B cell (primary cell): ENCODE results near the gene ESRP2. TPM values are rescaled to one million over a fixed set of nuclear protein-coding genes. Genes with fewer than 3 reads are reported as not detected.
A peak's percentile ranks its signal among the peaks of the same experiment; 100 is the strongest.

ENCODE experiments used
- ATAC-seq: fragments of 200-7000 bp; cut with Tn5 transposase; one replicate; pipeline ENCODE4 v1.10.0; 2021; ENCODE audit warnings: low read depth, mild to moderate bottlenecking, moderate number of reproducible peaks, moderate library complexity
- CTCF ChIA-PET: fragments of 350-600 bp; sonication (Branson Sonifier 250); formaldehyde crosslinking; loops from one replicate; lab custom pipeline; 2021; ENCODE audit warnings: antibody characterized with exemption, inconsistent platforms; lab: Charles Lee
- POLR2A ChIA-PET: fragments of 350-600 bp; sonication (Branson Sonifier 250); formaldehyde crosslinking; loops from one replicate; lab custom pipeline; 2021; ENCODE audit warnings: antibody characterized with exemption; lab: Charles Lee
- DNase-seq: peaks from one replicate; pipeline ENCODE4 v3.0.0; 2013
- H2AFZ ChIP-seq: 2 replicates; pipeline ENCODE4 v1.6.1; 2012; ENCODE audit warnings: mild to moderate bottlenecking, low read depth, low read length; ENCODE audit not compliant: insufficient read depth, poor library complexity, severe bottlenecking
- H3K27ac ChIP-seq, 2 donors: 1 replicate in 1 of 2; 2 replicates in 1 of 2; pipeline ENCODE4 v1.5.1; 2012 to 2013; ENCODE audit warnings: low read length in 2 of 2, mild to moderate bottlenecking in 2 of 2, moderate library complexity in 1 of 2
- H3K27me3 ChIP-seq, 4 experiments: fragments of 200-600 bp in 1 of 4; sonication (generic) in 1 of 4; replicated peaks in 1 of 4; 1 replicate in 2 of 4; 2 replicates in 2 of 4; pipeline versions ENCODE4 v1.6.1 to v1.7.0; 2013 to 2016; ENCODE audit warnings: low read length in 3 of 4, mild to moderate bottlenecking in 2 of 4, mixed read lengths in 1 of 4, moderate library complexity in 1 of 4; ENCODE audit not compliant: insufficient read depth in 4 of 4, control insufficient read depth in 3 of 4; ENCODE audit errors: control extremely low read depth in 1 of 4
- H3K36me3 ChIP-seq, 2 experiments: replicated peaks in 1 of 2; 1 replicate in 1 of 2; 2 replicates in 1 of 2; pipeline versions ENCODE4 v1.6.1 to v1.7.1; 2013; ENCODE audit warnings: low read length in 1 of 2; ENCODE audit not compliant: insufficient read depth in 2 of 2, control insufficient read depth in 1 of 2; ENCODE audit errors: control extremely low read depth in 1 of 2, extremely low read depth in 1 of 2
- H3K4me1 ChIP-seq, 2 donors: fragments of 200-600 bp in 1 of 2; sonication (generic) in 1 of 2; 1 replicate in 1 of 2; 2 replicates in 1 of 2; pipeline versions ENCODE4 v1.5.1 to v1.6.1; 2013 to 2017; ENCODE audit warnings: low read length in 2 of 2; ENCODE audit not compliant: control insufficient read depth in 2 of 2, insufficient read depth in 2 of 2
- H3K4me2 ChIP-seq: replicated peaks from 2 replicates; pipeline ENCODE3; 2012; ENCODE audit warnings: mild to moderate bottlenecking, low read depth, low read length; ENCODE audit not compliant: poor library complexity, severe bottlenecking
- H3K4me3 ChIP-seq, 5 experiments: fragments of 200-600 bp in 1 of 5; sonication (generic) in 1 of 5; 1 replicate in 3 of 5; 2 replicates in 2 of 5; pipeline versions ENCODE4 v1.5.1 to v1.7.0; 2011 to 2016; ENCODE audit warnings: low read length in 4 of 5, mild to moderate bottlenecking in 4 of 5, low read depth in 2 of 5, control low read depth in 1 of 5, moderate library complexity in 1 of 5; ENCODE audit not compliant: insufficient read depth in 1 of 5; ENCODE audit errors: control extremely low read depth in 1 of 5, extremely low read depth in 1 of 5
- H3K79me2 ChIP-seq: fragments of 200-600 bp; sonication (generic); one replicate; pipeline ENCODE4 v1.6.0; 2016; ENCODE audit warnings: low read length; ENCODE audit not compliant: control insufficient read depth, insufficient read depth
- H3K9ac ChIP-seq: fragments of 200-600 bp; sonication (generic); 2 replicates; pipeline ENCODE4 v1.6.1; 2017; ENCODE audit warnings: mild to moderate bottlenecking, low read length, moderate library complexity
- H3K9me3 ChIP-seq, 3 donors: one replicate each; pipeline versions ENCODE4 v1.6.1 to v1.7.1; 2013; ENCODE audit warnings: low read length in 2 of 3; ENCODE audit not compliant: control insufficient read depth in 2 of 3, insufficient read depth in 1 of 3; ENCODE audit errors: control extremely low read depth in 1 of 3
- H4K20me1 ChIP-seq: 2 replicates; pipeline ENCODE4 v1.6.0; 2012; ENCODE audit warnings: mild to moderate bottlenecking, low read length; ENCODE audit not compliant: insufficient read depth, control insufficient read depth, poor library complexity, severe bottlenecking
- H3K27ac Mint-ChIP-seq: one replicate; pipeline ENCODE4 v1.8.0; 2021; ENCODE audit warnings: mixed read lengths
- H3K27me3 Mint-ChIP-seq: one replicate; pipeline ENCODE4 v1.8.0; 2021; ENCODE audit warnings: mixed read lengths
- H3K4me1 Mint-ChIP-seq: one replicate; pipeline ENCODE4 v1.8.0; 2021; ENCODE audit warnings: mixed read lengths
- H3K4me3 Mint-ChIP-seq: one replicate; pipeline ENCODE4 v1.8.0; 2021; ENCODE audit warnings: mixed read lengths
- H3K9me3 Mint-ChIP-seq: one replicate; pipeline ENCODE4 v1.8.0; 2022; ENCODE audit warnings: mixed read lengths; ENCODE audit not compliant: insufficient read depth
- EZH2 ChIP-seq: IDR thresholded peaks from 2 replicates; pipeline ENCODE4 v1.6.1; 2012; ENCODE audit warnings: borderline replicate concordance, low read depth, mild to moderate bottlenecking, moderate library complexity, low read length; ENCODE audit not compliant: insufficient read depth, poor library complexity, severe bottlenecking
- WGBS: methylation state at CpG from one replicate; pipeline ENCODE4 v1.1.5; 2013; ENCODE audit warnings: missing lambda C conversion rate; ENCODE audit not compliant: insufficient coverage; 5-methylcytosine and 5-hydroxymethylcytosine counted together
- intact Hi-C: fragments of 100-400 bp; cut with micrococcal nuclease; formaldehyde crosslinking; loops from one replicate; pipeline ENCODE4 v1.10.0; 2022
- polyA plus RNA-seq: library from polyadenylated mRNA; depleted of rRNA; stranded (reverse); fragments of >200 nt; gene quantifications from 2 replicates; pipeline ENCODE4 v1.2.3, GENCODE V29; 2012
- total RNA-seq, 2 donors: library from RNA; stranded (reverse); fragments of 120-200 nt in 1 of 2; gene quantifications; 1 replicate in 1 of 2; 2 replicates in 1 of 2; pipeline versions ENCODE4 v1.2.3 to v1.2.4, GENCODE V29; 2013 to 2022
- TF ChIP-seq, protein P1 (sequence below): fragments of 200-600 bp; IDR thresholded peaks from one replicate; pipeline ENCODE4 v1.8.0; 2022; ENCODE audit warnings: antibody characterized with exemption, mild to moderate bottlenecking

Gene ESRP2
- total and polyA plus RNA-seq, 2 donors (not counting 1 experiment from before 2014, with no cell fraction given): 0.09 TPM; not detected in 1

DNA sequence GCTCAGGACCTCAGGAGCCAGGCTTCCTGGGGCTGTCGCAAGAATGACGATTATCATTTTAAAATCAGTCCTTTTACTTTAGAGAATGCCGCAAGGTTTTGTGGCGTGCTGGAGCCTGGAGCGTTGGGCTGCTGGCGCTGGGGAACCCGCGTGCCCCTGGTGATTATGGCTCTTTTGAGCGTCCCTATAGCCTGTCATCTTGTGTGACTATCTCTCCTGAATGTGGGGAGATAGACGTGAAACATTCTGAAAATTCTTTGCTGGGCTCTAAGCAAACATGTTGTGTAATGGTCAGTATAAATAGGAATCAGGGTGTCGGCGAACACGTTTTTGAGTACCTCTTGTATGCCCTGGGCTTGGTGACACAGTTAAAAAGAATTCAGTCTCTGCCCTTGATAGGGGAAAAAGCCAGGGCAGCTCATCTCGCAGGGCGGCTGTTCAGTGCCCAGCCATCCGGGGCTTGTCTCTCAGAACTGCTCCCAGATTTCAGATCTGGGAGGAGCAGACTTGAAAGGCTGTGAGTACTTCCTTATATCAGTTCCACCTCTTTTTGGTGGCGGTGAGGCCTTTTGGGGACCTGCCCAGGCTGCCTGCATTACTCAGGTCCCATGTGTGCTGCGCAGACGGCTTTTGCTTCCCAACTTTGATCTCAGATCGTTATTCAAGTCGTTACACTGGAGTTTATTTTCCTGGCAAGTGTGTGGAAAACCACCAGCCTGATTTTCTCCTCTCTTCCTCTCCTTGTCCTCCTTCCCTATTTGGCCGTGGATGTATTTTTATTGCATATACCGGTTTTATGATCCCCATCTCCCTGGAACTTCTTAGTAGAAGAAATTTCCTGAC, 29.4 kb upstream of the ESRP2 start:
- Histone ChIP-seq H3K9ac (peak overlapping the region; percentile 95), H3K36me3 (peaks cover 0 to 21% of the 10 kb centered on the region in 2 experiments), H3K79me2 (peaks cover 93% of the 10 kb centered on the region), H3K4me1 (peaks cover 20 to 45% of the 10 kb centered on the region in 2 donors), H3K4me3 (peak overlapping the region; percentile 63 to 91 (median 86)), H3K27ac (peak overlapping the region; percentile 75 to 97), H2AFZ (peak overlapping the region; percentile 91), H4K20me1 (peaks cover 15% of the 10 kb centered on the region), H3K4me2 (peak overlapping the region; percentile 82), H3K27me3 (no peaks in the 10 kb centered on the region), H3K9me3 (peaks cover 0 to 4% (median 0%) of the 10 kb centered on the region in 3 donors)
- Mint-ChIP-seq H3K4me3 (peak overlapping the region; percentile 99), H3K4me1 (peaks cover 50% of the 10 kb centered on the region), H3K27ac (peak overlapping the region; percentile 99), H3K27me3 (no peaks in the 10 kb centered on the region), H3K9me3 (no peaks in the 10 kb centered on the region)
- TF ChIP-seq EZH2: no peak
- TF ChIP-seq, protein P1, sequence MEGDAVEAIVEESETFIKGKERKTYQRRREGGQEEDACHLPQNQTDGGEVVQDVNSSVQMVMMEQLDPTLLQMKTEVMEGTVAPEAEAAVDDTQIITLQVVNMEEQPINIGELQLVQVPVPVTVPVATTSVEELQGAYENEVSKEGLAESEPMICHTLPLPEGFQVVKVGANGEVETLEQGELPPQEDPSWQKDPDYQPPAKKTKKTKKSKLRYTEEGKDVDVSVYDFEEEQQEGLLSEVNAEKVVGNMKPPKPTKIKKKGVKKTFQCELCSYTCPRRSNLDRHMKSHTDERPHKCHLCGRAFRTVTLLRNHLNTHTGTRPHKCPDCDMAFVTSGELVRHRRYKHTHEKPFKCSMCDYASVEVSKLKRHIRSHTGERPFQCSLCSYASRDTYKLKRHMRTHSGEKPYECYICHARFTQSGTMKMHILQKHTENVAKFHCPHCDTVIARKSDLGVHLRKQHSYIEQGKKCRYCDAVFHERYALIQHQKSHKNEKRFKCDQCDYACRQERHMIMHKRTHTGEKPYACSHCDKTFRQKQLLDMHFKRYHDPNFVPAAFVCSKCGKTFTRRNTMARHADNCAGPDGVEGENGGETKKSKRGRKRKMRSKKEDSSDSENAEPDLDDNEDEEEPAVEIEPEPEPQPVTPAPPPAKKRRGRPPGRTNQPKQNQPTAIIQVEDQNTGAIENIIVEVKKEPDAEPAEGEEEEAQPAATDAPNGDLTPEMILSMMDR: no peak
- ChIA-PET CTCF (interaction anchor here (1.7 to 15.1 kb wide), 4 partner anchors 9 to 62 kb away, joined by 5 to 554 read pairs (median 237); partner anchors contain the start of genes PRMT7 and SLC7A6OS), POLR2A (interaction anchor here (2.8 kb wide), 1 partner anchor 19 kb away, joined by 38 read pairs; no protein-coding TSS in a partner anchor)
- peak; percentile 66 for DNase-seq
- intact Hi-C loops: loop anchor here (1.0 to 10.0 kb wide), 2 partner anchors 8 to 260 kb away; no protein-coding TSS in a partner anchor
- ATAC-seq: peak; percentile 6
- 3% methylated on average over 17 of the region's 23 CpGs for WGBS
